Ishikawa (cell line): ENCODE results near the gene DOCK3.

Source experiments
- CEBPB ChIP-seq: IDR thresholded peaks from 2 replicates; pipeline ENCODE4 v1.6.1; 2012
- CREB1 ChIP-seq: IDR thresholded peaks from 2 replicates; pipeline ENCODE4 v1.6.1; 2012; ENCODE audit warnings: low read depth
- EGR1 ChIP-seq: IDR thresholded peaks from 2 replicates; pipeline ENCODE4 v1.6.1; 2012
- EP300 ChIP-seq: IDR thresholded peaks from 2 replicates; pipeline ENCODE4 v1.6.1; 2012; ENCODE audit warnings: borderline replicate concordance
- FOXM1 ChIP-seq: IDR thresholded peaks from 2 replicates; pipeline ENCODE4 v1.6.1; 2012; ENCODE audit warnings: low read depth, borderline replicate concordance
- NFIC ChIP-seq: IDR thresholded peaks from 2 replicates; pipeline ENCODE4 v1.6.1; 2012
- RAD21 ChIP-seq: IDR thresholded peaks from 2 replicates; pipeline ENCODE4 v1.6.1; 2012; ENCODE audit warnings: low read depth
- TAF1 ChIP-seq: IDR thresholded peaks from 2 replicates; pipeline ENCODE4 v1.6.1; 2012; ENCODE audit warnings: low read depth, mild to moderate bottlenecking
- TCF12 ChIP-seq: IDR thresholded peaks from 2 replicates; pipeline ENCODE4 v1.6.1; 2012; ENCODE audit warnings: low read depth
- TEAD4 ChIP-seq: IDR thresholded peaks from 2 replicates; pipeline ENCODE4 v1.6.1; 2012
- YY1 ChIP-seq: IDR thresholded peaks from 2 replicates; pipeline ENCODE4 v1.6.1; 2012; ENCODE audit warnings: low read depth
- ZBTB7A ChIP-seq: IDR thresholded peaks from 2 replicates; pipeline ENCODE4 v1.6.1; 2012; ENCODE audit warnings: low read depth
- TF ChIP-seq, protein P1 (sequence below): IDR thresholded peaks from 2 replicates; pipeline ENCODE4 v1.6.1; 2012
- TF ChIP-seq, protein P2 (sequence below): IDR thresholded peaks from 2 replicates; pipeline ENCODE4 v1.6.1; 2012; ENCODE audit warnings: low read depth, mild to moderate bottlenecking
- TF ChIP-seq, protein P3 (sequence below): IDR thresholded peaks from 2 replicates; pipeline ENCODE4 v1.6.1; 2012

Gene DOCK3

DNA sequence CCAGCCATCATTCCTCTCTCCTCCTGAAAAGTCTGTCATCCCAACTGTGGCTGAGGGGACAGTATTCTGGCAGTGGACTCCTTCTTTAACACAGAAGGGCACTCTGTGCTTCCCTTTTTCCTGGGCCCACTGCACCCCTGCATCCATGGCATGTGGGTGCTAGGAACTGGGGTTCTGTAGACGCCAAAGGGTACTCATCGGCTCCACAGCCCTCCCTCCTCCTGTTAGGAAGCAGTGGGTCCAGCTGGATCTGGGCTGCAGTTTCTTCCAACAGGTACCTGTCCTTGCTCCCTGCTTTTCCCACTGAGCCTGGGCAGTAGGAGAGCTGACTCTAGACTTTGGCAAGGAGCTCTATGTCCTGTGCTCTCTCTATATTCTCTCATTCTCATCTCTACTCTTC, 704.0 kb downstream of the DOCK3 start:
- TF ChIP-seq CEBPB (no peak), TEAD4 (no peak), EGR1 (no peak), RAD21 (no peak), EP300 (no peak), TAF1 (no peak), TCF12 (no peak), NFIC (no peak), YY1 (no peak), CREB1 (no peak), ZBTB7A (no peak), FOXM1 (no peak)
- TF ChIP-seq, protein P1, sequence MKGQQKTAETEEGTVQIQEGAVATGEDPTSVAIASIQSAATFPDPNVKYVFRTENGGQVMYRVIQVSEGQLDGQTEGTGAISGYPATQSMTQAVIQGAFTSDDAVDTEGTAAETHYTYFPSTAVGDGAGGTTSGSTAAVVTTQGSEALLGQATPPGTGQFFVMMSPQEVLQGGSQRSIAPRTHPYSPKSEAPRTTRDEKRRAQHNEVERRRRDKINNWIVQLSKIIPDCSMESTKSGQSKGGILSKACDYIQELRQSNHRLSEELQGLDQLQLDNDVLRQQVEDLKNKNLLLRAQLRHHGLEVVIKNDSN: no peak
- TF ChIP-seq, protein P2, sequence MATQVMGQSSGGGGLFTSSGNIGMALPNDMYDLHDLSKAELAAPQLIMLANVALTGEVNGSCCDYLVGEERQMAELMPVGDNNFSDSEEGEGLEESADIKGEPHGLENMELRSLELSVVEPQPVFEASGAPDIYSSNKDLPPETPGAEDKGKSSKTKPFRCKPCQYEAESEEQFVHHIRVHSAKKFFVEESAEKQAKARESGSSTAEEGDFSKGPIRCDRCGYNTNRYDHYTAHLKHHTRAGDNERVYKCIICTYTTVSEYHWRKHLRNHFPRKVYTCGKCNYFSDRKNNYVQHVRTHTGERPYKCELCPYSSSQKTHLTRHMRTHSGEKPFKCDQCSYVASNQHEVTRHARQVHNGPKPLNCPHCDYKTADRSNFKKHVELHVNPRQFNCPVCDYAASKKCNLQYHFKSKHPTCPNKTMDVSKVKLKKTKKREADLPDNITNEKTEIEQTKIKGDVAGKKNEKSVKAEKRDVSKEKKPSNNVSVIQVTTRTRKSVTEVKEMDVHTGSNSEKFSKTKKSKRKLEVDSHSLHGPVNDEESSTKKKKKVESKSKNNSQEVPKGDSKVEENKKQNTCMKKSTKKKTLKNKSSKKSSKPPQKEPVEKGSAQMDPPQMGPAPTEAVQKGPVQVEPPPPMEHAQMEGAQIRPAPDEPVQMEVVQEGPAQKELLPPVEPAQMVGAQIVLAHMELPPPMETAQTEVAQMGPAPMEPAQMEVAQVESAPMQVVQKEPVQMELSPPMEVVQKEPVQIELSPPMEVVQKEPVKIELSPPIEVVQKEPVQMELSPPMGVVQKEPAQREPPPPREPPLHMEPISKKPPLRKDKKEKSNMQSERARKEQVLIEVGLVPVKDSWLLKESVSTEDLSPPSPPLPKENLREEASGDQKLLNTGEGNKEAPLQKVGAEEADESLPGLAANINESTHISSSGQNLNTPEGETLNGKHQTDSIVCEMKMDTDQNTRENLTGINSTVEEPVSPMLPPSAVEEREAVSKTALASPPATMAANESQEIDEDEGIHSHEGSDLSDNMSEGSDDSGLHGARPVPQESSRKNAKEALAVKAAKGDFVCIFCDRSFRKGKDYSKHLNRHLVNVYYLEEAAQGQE: no peak
- TF ChIP-seq, protein P3, sequence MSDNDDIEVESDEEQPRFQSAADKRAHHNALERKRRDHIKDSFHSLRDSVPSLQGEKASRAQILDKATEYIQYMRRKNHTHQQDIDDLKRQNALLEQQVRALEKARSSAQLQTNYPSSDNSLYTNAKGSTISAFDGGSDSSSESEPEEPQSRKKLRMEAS: no peak

DNA sequence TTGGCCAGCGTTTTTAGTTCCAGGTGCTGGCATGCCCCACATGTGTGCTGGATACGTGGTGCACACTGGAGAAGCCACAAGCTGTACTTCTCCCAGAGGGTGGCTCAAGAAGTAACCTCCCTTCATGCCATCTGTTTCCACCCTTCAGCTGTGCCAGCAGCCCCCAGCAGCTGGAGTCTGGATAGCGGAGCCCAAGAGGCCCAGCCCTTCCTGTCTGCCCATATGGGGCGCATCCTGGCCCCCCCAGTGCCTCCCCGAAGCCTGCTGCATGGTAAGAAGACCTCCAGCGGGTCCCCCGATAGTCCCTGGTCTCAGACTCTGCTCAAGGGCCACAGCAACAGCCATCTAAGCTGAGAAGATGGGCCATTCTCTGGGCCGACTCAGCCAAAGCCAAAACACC, 704.6 kb downstream of the DOCK3 start:
- TF ChIP-seq ZBTB7A (no peak), FOXM1 (no peak), CEBPB (no peak), TEAD4 (no peak), RAD21 (no peak), YY1 (no peak), TCF12 (no peak), CREB1 (no peak), NFIC (no peak), EP300 (no peak)
- TF ChIP-seq, protein P1: no peak
- TF ChIP-seq, protein P2: no peak
- TF ChIP-seq, protein P3: no peak

DNA sequence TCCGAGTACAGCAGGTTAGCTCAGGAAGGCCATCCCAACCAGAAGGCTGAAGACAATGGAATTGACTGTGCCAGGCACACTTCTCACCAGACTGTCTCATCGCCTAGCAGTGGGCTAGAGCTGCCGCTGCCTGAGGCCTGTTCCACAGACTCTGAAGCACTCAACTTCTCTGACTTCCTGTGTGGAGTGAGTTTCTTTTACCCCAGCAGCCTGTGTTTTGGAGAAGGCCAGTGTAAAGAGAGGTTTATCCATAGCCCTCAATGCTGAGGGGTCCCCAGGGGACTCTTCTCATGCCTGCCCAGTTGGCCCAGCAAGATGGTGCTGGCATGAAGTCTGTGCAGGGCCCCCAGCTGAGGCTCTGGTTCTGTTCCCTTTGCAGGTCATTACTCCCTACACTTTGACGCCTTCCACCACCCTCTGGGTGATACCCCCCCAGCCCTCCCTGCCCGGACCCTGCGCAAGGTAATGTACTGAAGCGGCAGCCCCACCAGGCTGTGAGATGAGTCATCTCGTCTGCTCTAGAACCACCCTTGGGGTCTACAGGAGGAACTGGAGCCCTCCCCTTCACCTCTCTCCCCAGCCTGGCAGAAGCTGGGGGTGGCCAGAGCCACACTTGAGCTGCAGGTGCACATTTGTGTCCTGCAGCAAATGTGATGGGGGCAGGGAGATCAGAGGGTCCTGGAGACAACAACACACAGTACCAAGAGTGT, 705.2 kb downstream of the DOCK3 start:
- no peak for TF ChIP-seq TCF12
- TF ChIP-seq, protein P3: no peak
- no peak for TF ChIP-seq FOXM1
- TF ChIP-seq TEAD4: no peak
- TF ChIP-seq, protein P2: no peak
- no peak for TF ChIP-seq TAF1
- no peak for TF ChIP-seq ZBTB7A
- TF ChIP-seq EP300: no peak

DNA sequence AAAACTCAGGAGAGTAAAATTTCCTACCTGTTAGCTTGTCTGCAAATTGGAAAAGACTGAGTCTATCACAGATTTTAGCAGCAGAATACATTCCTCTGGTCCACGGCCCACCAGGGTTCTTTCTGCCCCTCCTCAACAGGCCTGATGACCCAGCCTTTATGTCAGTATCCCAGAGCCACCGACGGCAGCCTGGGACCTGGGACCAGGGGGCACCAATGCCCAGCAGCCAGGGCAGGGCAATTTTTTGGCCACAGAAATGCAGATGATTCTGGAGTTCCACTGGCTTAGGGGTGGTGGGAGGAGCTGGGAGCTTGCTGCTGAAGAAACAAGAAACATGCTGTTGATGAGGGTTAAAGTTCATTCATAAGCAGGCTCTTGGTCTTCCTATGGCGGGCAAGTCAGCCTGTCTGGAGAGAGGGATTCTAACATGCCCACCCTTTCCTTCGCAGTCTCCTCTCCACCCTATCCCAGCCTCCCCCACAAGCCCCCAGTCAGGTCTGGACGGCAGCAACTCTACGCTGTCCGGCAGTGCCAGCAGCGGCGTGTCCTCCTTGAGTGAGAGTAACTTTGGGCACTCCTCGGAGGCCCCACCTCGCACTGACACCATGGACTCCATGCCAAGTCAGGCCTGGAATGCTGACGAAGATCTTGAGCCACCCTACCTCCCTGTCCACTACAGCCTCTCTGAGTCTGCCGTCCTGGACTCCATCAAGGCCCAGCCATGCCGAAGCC, 706.0 kb downstream of the DOCK3 start:
- TF ChIP-seq, protein P1: no peak
- TF ChIP-seq, protein P2: no peak
- no peak for TF ChIP-seq TAF1
- TF ChIP-seq, protein P3: no peak
